Stomach (tissue), 4 donors: ENCODE results near the gene USP11.

ENCODE experiments used
- CTCF ChIP-seq, 7 experiments: fragments of 450-650 bp in 4 of 7; fragments of 200-600 bp in 3 of 7; sonication (generic) in 3 of 7; IDR thresholded peaks; one replicate each; pipeline ENCODE4 v1.5.1; 2016 to 2019; ENCODE audit warnings: antibody characterized with exemption in 7 of 7, control low read depth in 2 of 7, mild to moderate bottlenecking in 1 of 7
- POLR2A ChIP-seq, 4 donors: fragments of 450-650 bp; IDR thresholded peaks; one replicate each; pipeline ENCODE4 v1.6.1; 2016; ENCODE audit warnings: antibody characterized with exemption in 4 of 4, control low read depth in 2 of 4, mild to moderate bottlenecking in 1 of 4, moderate library complexity in 1 of 4

GRCh38 chrX:47184486-47184885 is 48.3 kb upstream of the USP11 start:
- TF ChIP-seq CTCF (IDR thresholded peaks at IDR 0.05) = no peak
- TF ChIP-seq POLR2A (IDR thresholded peaks at IDR 0.05) = no peak
